Liver (tissue), 9 donors: ENCODE measurements around the gene ATP12A. TPM values are rescaled to one million over a fixed set of nuclear protein-coding genes. Genes with fewer than 3 reads are reported as not detected.

ENCODE experiments used
- DNase-seq: peaks from one replicate; pipeline ENCODE4 v3.0.0-alpha.2; 2017; ENCODE audit warnings: low spot score
- H3K27ac ChIP-seq, 2 donors: one replicate each; pipeline ENCODE4 v1.7.0; 2013; ENCODE audit warnings: inconsistent platforms in 2 of 2, low read length in 2 of 2, control low read depth in 1 of 2, low read depth in 1 of 2, mild to moderate bottlenecking in 1 of 2
- H3K27me3 ChIP-seq, 4 donors: one replicate each; pipeline versions ENCODE4 v1.6.1 to v1.7.0; 2013; ENCODE audit warnings: low read length in 3 of 4, inconsistent platforms in 1 of 4, mild to moderate bottlenecking in 1 of 4, moderate library complexity in 1 of 4; ENCODE audit not compliant: control insufficient read depth in 4 of 4, insufficient read depth in 4 of 4
- H3K36me3 ChIP-seq, 4 donors: one replicate each; pipeline versions ENCODE4 v1.6.1 to v1.7.0; 2013; ENCODE audit warnings: low read length in 3 of 4, mild to moderate bottlenecking in 3 of 4, low read depth in 1 of 4, moderate library complexity in 1 of 4; ENCODE audit not compliant: control insufficient read depth in 4 of 4, insufficient read depth in 3 of 4
- H3K4me1 ChIP-seq, 4 donors: one replicate each; pipeline versions ENCODE4 v1.6.1 to v1.7.0; 2013; ENCODE audit warnings: low read length in 3 of 4, mild to moderate bottlenecking in 3 of 4, moderate library complexity in 1 of 4; ENCODE audit not compliant: control insufficient read depth in 4 of 4, insufficient read depth in 4 of 4
- H3K4me3 ChIP-seq, 3 donors: one replicate each; pipeline versions ENCODE4 v1.6.1 to v1.7.0; 2013; ENCODE audit warnings: low read length in 3 of 3, control low read depth in 1 of 3, low read depth in 1 of 3, mild to moderate bottlenecking in 1 of 3
- H3K9ac ChIP-seq, 2 donors: one replicate each; pipeline ENCODE4 v1.7.0; 2013; ENCODE audit warnings: low read length in 2 of 2, mild to moderate bottlenecking in 2 of 2, moderate library complexity in 2 of 2, control low read depth in 1 of 2, low read depth in 1 of 2
- H3K9me3 ChIP-seq, 4 donors: one replicate each; pipeline versions ENCODE4 v1.6.1 to v1.7.0; 2013; ENCODE audit warnings: low read length in 3 of 4; ENCODE audit not compliant: control insufficient read depth in 4 of 4
- CTCF ChIP-seq: fragments of 150-350 bp; IDR thresholded peaks from 2 replicates; pipeline ENCODE4 v1.5.1; 2017; ENCODE audit warnings: improper control_type of control experiment, low read depth, low read length; ENCODE audit not compliant: missing input control
- EGR1 ChIP-seq, 2 donors: IDR thresholded peaks; 2 replicates each; pipeline ENCODE4 v1.6.1; 2016 to 2018; ENCODE audit warnings: antibody characterized with exemption in 2 of 2, low read depth in 2 of 2
- HNF4A ChIP-seq, 2 donors: conservative IDR thresholded peaks; 2 replicates each; pipeline ENCODE4 v1.6.1; 2016; ENCODE audit warnings: antibody characterized with exemption in 2 of 2, mild to moderate bottlenecking in 2 of 2
- HNF4G ChIP-seq: IDR thresholded peaks from 2 replicates; pipeline ENCODE4 v1.6.1; 2016; ENCODE audit warnings: antibody characterized with exemption
- RAD21 ChIP-seq, 2 donors: IDR thresholded peaks; 2 replicates each; pipeline ENCODE4 v1.6.1; 2016; ENCODE audit warnings: antibody characterized with exemption in 2 of 2, mild to moderate bottlenecking in 2 of 2
- REST ChIP-seq: IDR thresholded peaks from 2 replicates; pipeline ENCODE4 v1.6.1; 2016; ENCODE audit warnings: antibody characterized with exemption, mild to moderate bottlenecking
- RXRA ChIP-seq, 2 donors: IDR thresholded peaks; 2 replicates each; pipeline ENCODE4 v1.6.1; 2017 to 2018; ENCODE audit warnings: antibody characterized with exemption in 2 of 2, mild to moderate bottlenecking in 1 of 2
- SP1 ChIP-seq: IDR thresholded peaks from 2 replicates; pipeline ENCODE4 v1.6.1; 2018; ENCODE audit warnings: antibody characterized with exemption, mild to moderate bottlenecking
- TAF1 ChIP-seq: conservative IDR thresholded peaks from 2 replicates; pipeline ENCODE4 v1.6.1; 2016; ENCODE audit warnings: antibody characterized with exemption, mild to moderate bottlenecking
- YY1 ChIP-seq: IDR thresholded peaks from 2 replicates; pipeline ENCODE4 v1.6.1; 2016; ENCODE audit warnings: antibody characterized with exemption, mild to moderate bottlenecking
- ZBTB33 ChIP-seq: IDR thresholded peaks from 2 replicates; pipeline ENCODE4 v1.6.1; 2016; ENCODE audit warnings: antibody characterized with exemption
- WGBS: extraction: QIAGEN DNeasy Blood & Tissue Kit; methylation state at CpG from one replicate; pipeline ENCODE4 v1.1.7; 2013; 5-methylcytosine and 5-hydroxymethylcytosine counted together
- polyA plus RNA-seq, 2 donors: library from polyadenylated mRNA; stranded (reverse) in 1 of 2; unstranded in 1 of 2; fragments of 200-250 nt in 1 of 2; fragments of >200 nt in 1 of 2; fragmentation: Nextera tagmentation in 1 of 2; extraction: Ambion mirVana in 1 of 2; gene quantifications; one replicate each; pipeline versions ENCODE4 v1.2.1 to v1.2.3, GENCODE V29; 2013 to 2015
- total RNA-seq, 2 donors: library from RNA; depleted of rRNA; stranded (reverse); fragments of >200 nt; gene quantifications; one replicate each; pipeline ENCODE4 v1.2.3, GENCODE V29; 2014
- TF ChIP-seq, protein P1 (sequence below): IDR thresholded peaks from 2 replicates; pipeline ENCODE4 v1.6.1; 2016; ENCODE audit warnings: antibody characterized with exemption
- TF ChIP-seq, protein P2 (sequence below): IDR thresholded peaks from 2 replicates; pipeline ENCODE4 v1.6.1; 2016; ENCODE audit warnings: antibody characterized with exemption
- donor health status: healthy.
- donor health status: healthy.
- donor health status: healthy.
- donor health status: healthy.
- donor health status: healthy.

Gene ATP12A
- total and polyA plus RNA-seq, 4 donors = under 0.01 TPM; not detected in 3

- no peak for DNase-seq
- Histone ChIP-seq H3K9ac (no peak overlapping the region), H3K27me3 (peaks cover 2 to 19% (median 8%) of the 10 kb centered on the region in 4 donors), H3K9me3 (no peaks in the 10 kb centered on the region), H3K4me3 (peak overlapping the region in 1 of 3 donors; percentile 38), H3K27ac (no peak overlapping the region), H3K36me3 (no peaks in the 10 kb centered on the region), H3K4me1 (peaks cover 11 to 21% (median 15%) of the 10 kb centered on the region in 4 donors)
- WGBS = 2% methylated on average over 56 of the region's 56 CpGs
- TF ChIP-seq TAF1 (no peak), EGR1 (IDR thresholded peaks at IDR 0.05; ENCODE audit: low read depth in 2 of 2) (no peak), HNF4A (conservative IDR thresholded peaks at IDR 0.05) (no peak), REST (no peak), YY1 (no peak), RAD21 (IDR thresholded peaks at IDR 0.05) (no peak), ZBTB33 (no peak), HNF4G (no peak), RXRA (IDR thresholded peaks at IDR 0.05) (no peak), CTCF (no peak), SP1 (no peak)
- TF ChIP-seq, protein P1, sequence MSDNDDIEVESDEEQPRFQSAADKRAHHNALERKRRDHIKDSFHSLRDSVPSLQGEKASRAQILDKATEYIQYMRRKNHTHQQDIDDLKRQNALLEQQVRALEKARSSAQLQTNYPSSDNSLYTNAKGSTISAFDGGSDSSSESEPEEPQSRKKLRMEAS = no peak
- TF ChIP-seq, protein P2, sequence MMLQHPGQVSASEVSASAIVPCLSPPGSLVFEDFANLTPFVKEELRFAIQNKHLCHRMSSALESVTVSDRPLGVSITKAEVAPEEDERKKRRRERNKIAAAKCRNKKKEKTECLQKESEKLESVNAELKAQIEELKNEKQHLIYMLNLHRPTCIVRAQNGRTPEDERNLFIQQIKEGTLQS = no peak
Measured at GRCh38 chr13:24746618-24747247, 66.5 kb downstream of the ATP12A start.
